Panc1 (cell line): ENCODE results near the gene GRM4. TPM values are rescaled to one million over a fixed set of nuclear protein-coding genes. Genes with fewer than 3 reads are reported as not detected.

Source experiments
- ATAC-seq: fragments of 200-7000 bp; cut with Tn5 transposase; 2 replicates; pipeline ENCODE4 v1.9.1; 2020; ENCODE audit warnings: mild to moderate bottlenecking, moderate library complexity
- BruUV-seq: library from RNA; stranded (reverse); fragments of 400-500 nt; replicated peaks from 2 replicates; lab custom pipeline; 2021; lab: Mats Ljungman, UMichigan
- CTCF ChIA-PET: fragments of 300-600 bp; sonication (Branson Sonifier 250); formaldehyde crosslinking; loops from one replicate; lab custom pipeline; 2022; ENCODE audit warnings: antibody characterized with exemption; lab: Charles Lee
- POLR2A ChIA-PET: fragments of 300-600 bp; sonication (Branson Sonifier 250); formaldehyde crosslinking; loops from one replicate; lab custom pipeline; 2022; ENCODE audit warnings: antibody characterized with exemption; lab: Charles Lee
- DNase-seq: peaks from one replicate; pipeline ENCODE4 v3.0.0-alpha.2; 2010; ENCODE audit warnings: low read depth, low spot score
- H3K27ac ChIP-seq: 2 replicates; pipeline ENCODE4 v1.5.1; 2011; ENCODE audit warnings: mild to moderate bottlenecking, low read length, inconsistent platforms
- H3K27me3 ChIP-seq: fragments of 200-500 bp; sonication (Bioruptor generic); 2 replicates; pipeline ENCODE4 v1.6.0; 2014; ENCODE audit warnings: low read length, inconsistent platforms; ENCODE audit not compliant: control insufficient read depth, insufficient read depth
- H3K36me3 ChIP-seq: fragments of 200-500 bp; sonication (Bioruptor generic); 2 replicates; pipeline ENCODE4 v1.5.1; 2014; ENCODE audit warnings: inconsistent platforms, mild to moderate bottlenecking, low read length, moderate library complexity; ENCODE audit not compliant: control insufficient read depth, insufficient read depth
- H3K4me1 ChIP-seq: 2 replicates; pipeline ENCODE4 v1.5.1; 2011; ENCODE audit warnings: inconsistent platforms, mild to moderate bottlenecking, low read length, moderate library complexity; ENCODE audit not compliant: control insufficient read depth, insufficient read depth
- H3K4me3 ChIP-seq, 2 experiments: 2 replicates each; pipeline ENCODE4 v1.5.1; 2011 to 2012; ENCODE audit warnings: low read depth in 2 of 2, low read length in 2 of 2, mild to moderate bottlenecking in 2 of 2, inconsistent platforms in 1 of 2, moderate library complexity in 1 of 2
- H3K9me3 ChIP-seq: fragments of 200-500 bp; sonication (Bioruptor generic); 2 replicates; pipeline ENCODE4 v1.5.1; 2014; ENCODE audit warnings: low read depth, mild to moderate bottlenecking, inconsistent platforms, low read length, moderate library complexity; ENCODE audit not compliant: control insufficient read depth, insufficient read depth
- CTCF ChIP-seq: fragments of 450-650 bp; IDR thresholded peaks from 2 replicates; pipeline ENCODE4 v1.5.1; 2017; ENCODE audit warnings: mild to moderate bottlenecking
- POLR2AphosphoS5 ChIP-seq: IDR thresholded peaks from 2 replicates; pipeline ENCODE4 v1.6.1; 2012; ENCODE audit warnings: mild to moderate bottlenecking, low read depth, low read length, moderate library complexity
- REST ChIP-seq, 2 experiments: IDR thresholded peaks; 2 replicates each; pipeline ENCODE4 v1.6.1; 2011 to 2012; ENCODE audit warnings: low read depth in 2 of 2, control low read depth in 1 of 2, low read length in 1 of 2, mild to moderate bottlenecking in 1 of 2, moderate library complexity in 1 of 2; ENCODE audit not compliant: insufficient read depth in 1 of 2
- SIN3A ChIP-seq: IDR thresholded peaks from 2 replicates; pipeline ENCODE4 v1.6.1; 2012; ENCODE audit warnings: low read depth, mild to moderate bottlenecking, low read length, moderate library complexity, borderline replicate concordance; ENCODE audit not compliant: insufficient read depth
- TCF7L2 ChIP-seq: IDR thresholded peaks from 2 replicates; pipeline ENCODE4 v1.6.1; 2011; ENCODE audit warnings: mild to moderate bottlenecking, low read depth, low read length, inconsistent platforms
- in situ Hi-C: cut with HindIII; loops from 2 replicates; pipeline ENCODE4 v1.10.0; 2016; ENCODE audit warnings: low sequenced_read_pairs, low pct_unique_long_range_greater_than_20kb
- intact Hi-C: fragments of 100-400 bp; cut with micrococcal nuclease; formaldehyde crosslinking; loops from one replicate; pipeline ENCODE4 v1.10.0; 2022; ENCODE audit not compliant: unreplicated experiment
- total RNA-seq: library from RNA; stranded (reverse); gene quantifications from one replicate; pipeline ENCODE4 v1.2.1, GENCODE V29; 2021; ENCODE audit not compliant: unreplicated experiment

GRM4 gene
- total RNA-seq, 1 experiment from 2014 or later: 1.3 TPM

- Histone ChIP-seq H3K36me3 (no peaks in the 10 kb centered on the region), H3K27me3 (no peaks in the 10 kb centered on the region), H3K4me1 (no peaks in the 10 kb centered on the region), H3K9me3 (no peaks in the 10 kb centered on the region), H3K4me3 (no peak overlapping the region), H3K27ac (no peak overlapping the region)
- intact Hi-C loops: no loop called here
- CTCF ChIA-PET: no interaction called here
- in situ Hi-C loops: no loop called here
- DNase-seq (no peak), ATAC-seq (no peak)
- POLR2A ChIA-PET: no interaction called here
- TF ChIP-seq SIN3A: no peak
- no peak for TF ChIP-seq POLR2AphosphoS5
- TF ChIP-seq TCF7L2: no peak
- TF ChIP-seq REST (IDR thresholded peaks at IDR 0.05; ENCODE audit: insufficient read depth in 1 of 2, low read depth in 2 of 2, low read length in 1 of 2): no peak
- no peak for TF ChIP-seq CTCF
- BruUV-seq: no TSS peak
Measured at GRCh38 chr6:34082864-34083626, 62.8 kb downstream of the GRM4 start.

GRCh38 chr6:34082348-34082747, 63.5 kb downstream of the GRM4 start:
- DNase-seq: no peak
- intact Hi-C loops: no loop called here
- no peak overlapping the region for H3K27ac ChIP-seq
- ChIA-PET CTCF (no interaction called here), POLR2A (no interaction called here)
- BruUV-seq: no TSS peak
- H3K4me1 ChIP-seq: no peaks in the 10 kb centered on the region
- H3K27me3 ChIP-seq: no peaks in the 10 kb centered on the region
- no peaks in the 10 kb centered on the region for H3K36me3 ChIP-seq
- no peak overlapping the region for H3K4me3 ChIP-seq
- TF ChIP-seq REST (IDR thresholded peaks at IDR 0.05; ENCODE audit: insufficient read depth in 1 of 2, low read depth in 2 of 2, low read length in 1 of 2): no peak
- TF ChIP-seq CTCF: no peak
- TF ChIP-seq SIN3A: no peak
- no peak for TF ChIP-seq POLR2AphosphoS5
- TF ChIP-seq TCF7L2: no peak
- ATAC-seq: no peak
- in situ Hi-C loops: no loop called here
- no peaks in the 10 kb centered on the region for H3K9me3 ChIP-seq
